Measurements from ENCODE around the gene PPFIBP1.
"Not testable (repeated sequence)": the region's sequence is repeated elsewhere in the genome, so short reads cannot be mapped to it uniquely, and the experiment has no call there.

Gene PPFIBP1

DNA sequence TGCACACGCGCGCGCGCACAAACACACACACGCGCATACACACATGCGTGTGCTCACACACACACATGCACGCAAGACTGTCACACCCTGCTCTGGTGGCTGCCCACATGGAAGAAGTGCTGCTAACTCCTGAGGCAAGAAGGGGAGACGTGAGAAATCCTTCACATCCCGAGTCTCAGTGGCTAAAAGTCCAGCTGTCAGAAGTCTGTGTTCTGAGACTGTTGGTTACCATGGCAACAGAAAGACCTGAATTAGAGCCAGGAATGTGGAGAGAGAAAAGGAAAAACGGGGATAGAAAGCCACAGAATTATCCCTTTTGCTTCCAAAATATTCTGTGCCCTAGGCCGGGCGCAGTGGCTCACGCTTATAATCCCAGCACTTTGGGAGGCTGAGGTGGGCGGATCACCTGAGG is 71.2 kb downstream of the PPFIBP1 start:
- DNase-seq = peak in 1 of 2 donors; percentile 55

DNA sequence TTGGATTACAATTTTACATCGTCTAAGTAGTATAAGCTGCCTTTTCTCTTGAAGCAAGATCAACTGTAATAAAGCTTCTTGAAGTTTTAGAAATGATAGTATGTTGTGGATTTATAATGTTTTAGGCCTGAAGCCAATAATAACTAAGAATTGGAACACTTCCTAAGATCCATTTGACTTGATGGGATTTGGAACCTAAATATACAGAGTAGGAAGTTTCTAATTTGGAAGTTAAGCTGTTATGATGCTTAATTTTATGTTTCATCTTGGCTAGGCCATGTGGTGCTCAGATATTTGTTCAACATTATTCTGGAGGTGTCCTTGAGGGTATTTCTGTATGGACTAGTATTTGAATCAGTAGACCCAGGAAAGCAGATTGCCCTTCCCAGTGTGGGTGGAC is 74.9 kb downstream of the PPFIBP1 start:
- not testable (repeated sequence) for DNase-seq

DNA sequence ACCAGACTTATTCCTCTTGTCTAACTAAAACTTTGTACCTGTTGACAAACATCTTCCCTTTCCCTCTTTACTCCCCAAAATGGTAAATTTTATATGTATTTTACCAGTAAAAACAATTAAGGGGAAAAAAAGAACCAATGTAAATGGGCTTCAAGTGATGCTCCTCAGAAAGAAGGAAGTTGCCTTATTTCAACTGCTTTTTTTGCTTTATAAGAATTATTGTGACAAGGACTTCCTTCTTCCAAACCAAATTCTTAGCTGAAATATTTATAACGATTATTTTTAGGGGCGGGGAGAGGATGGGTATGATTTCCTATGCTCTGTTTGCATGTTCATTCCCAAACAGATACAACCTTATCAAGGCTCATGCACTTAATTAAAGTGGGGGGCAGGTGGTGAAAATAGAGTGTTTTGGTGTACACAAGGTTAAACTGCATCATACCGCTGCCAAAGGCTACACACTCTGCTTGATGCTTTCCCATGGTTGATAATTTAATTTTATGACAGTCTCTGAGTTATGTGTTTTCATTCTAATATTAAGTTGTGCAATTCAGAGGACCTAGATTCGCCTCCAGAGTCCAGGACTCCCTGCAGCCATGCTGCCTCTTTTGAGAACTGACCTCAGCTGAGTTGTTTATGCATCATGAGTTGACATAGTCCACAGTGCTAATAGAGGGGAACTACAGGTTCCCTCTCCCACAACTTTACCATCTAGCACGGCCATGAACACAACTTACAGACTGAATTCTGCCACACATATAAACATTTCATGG is 77.2 kb downstream of the PPFIBP1 start:
- DNase-seq = not testable (repeated sequence)

DNA sequence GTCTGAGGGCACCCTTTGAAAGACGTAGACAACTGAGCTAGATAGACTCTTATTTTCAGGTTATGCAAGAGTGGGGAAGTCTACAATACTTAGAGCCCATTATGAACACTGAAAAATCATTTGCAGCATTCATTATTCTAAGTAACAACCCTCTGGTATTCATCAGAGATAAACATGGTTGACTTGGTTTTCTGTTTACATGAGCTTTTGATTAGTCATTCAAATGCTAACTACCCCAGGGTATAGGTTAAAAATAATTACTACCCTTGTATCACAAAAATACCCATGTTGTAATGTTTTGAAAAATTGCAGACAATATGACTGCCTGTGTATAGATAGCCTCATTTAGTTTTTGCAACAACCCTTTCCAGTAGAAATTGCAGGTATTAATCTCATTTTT is 78.5 kb downstream of the PPFIBP1 start:
- DNase-seq = no peak

DNA sequence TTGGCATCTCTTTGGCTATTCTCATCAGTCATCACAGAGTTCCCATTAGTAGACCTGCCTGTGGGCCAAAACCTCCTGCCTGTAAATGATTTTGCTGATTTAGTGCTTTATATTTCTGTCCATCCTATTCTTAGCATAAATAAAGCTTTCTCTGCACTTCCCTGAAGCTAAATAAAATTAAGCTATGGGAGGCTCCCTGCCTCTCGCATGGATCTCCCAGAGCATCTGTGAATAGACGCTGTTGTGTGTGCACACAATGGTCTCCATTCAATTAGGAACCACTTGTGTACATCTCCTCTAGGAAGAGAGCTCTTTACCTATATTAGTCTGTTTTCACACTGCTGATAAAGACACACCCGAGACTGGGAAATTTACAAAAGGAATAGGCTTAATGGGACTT is 80.4 kb downstream of the PPFIBP1 start:
- no peak for DNase-seq

DNA sequence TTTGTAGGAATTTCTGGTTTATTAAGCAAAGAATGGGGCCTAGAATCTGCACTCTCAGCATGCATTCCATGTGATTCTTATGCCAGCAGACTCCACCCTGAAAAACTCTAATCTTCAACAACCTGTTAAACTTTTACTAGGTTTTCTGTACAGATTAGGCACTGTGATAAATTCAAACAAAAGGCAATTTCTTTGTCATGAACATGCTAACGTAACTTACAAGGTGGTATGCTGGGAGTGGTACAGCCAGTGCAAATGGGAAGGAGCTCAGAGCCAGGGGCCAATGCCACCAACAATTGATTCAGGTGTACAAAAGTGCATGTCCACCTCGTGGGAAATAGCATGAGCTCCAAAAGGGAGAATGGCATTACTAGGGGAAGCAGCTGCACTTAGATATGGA is 83.0 kb downstream of the PPFIBP1 start:
- DNase-seq = no peak

DNA sequence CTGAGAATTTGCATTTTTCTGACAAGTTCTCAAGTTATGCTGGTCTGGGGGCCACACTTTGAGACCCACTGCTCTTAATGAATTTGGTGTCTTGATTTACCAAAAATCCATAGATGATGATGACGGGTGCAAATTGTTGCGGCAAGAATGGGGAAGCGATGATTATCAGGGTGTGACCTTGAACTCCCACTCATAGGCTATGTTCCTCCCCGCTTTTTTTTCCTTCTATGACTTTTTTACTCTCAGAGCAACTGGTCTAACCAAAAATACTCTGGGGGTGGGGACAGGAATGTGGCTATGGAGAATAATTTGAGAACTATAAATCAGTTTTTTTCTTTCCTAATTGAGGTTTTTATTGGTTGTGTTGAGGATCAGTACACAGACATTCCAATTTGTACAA is 83.6 kb downstream of the PPFIBP1 start:
- no peak for DNase-seq

DNA sequence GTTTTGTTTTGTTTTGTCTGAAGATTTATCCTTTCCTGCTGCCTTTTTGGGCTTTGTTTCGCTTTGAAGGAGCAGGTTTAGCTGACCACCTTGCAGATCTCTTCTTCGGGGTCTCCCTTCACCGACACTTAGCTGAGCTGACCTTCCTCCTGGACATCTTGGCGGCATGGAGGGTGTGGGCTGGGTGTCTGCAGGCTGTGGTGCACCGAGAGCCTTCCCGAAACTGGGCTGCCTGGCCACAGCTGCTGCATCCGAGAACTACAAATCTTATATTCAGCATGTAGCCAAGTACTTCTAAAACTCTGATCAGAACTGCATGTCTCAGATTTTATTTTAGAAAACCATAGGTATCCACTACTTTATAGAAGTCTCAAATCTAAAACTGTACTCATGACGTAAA is 84.9 kb downstream of the PPFIBP1 start:
- no peak for DNase-seq

DNA sequence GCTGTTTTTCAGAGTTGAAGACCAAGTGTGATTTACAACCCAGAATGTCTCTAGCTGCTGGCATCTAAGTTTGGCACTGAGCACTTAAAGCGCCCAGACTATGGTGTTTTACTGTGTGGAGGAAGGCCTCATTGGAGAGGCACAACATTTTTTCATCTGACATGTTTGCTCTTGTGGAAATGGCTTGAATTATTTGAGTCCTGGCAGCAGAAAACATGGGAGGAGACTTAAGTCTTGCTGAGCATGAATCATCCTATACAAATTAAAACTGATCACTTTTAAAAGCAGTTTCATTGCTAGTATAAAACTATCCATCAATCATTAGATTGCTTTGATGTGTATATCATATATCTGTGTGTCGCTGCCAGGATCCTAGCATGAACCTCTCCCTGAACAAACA is 86.4 kb downstream of the PPFIBP1 start:
- DNase-seq = no peak

DNA sequence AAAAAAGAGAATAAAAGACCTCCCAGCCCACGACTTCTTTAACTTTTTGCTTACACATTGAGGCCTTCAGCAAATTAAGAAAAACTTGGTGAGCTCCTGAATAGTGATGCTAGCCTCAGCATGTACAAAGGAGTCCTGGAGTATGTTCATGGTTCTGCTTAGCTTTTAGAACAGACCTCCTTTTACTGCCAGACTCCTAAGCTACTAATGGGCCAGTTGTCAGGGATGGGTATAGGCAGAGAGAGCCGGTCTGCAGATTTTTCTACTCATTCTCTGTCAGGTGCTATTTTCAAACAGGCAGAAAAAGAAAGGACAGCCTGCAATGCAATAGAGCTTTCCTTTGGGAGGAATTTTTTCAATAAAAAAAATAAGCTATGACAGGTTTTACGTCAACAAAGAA is 90.4 kb downstream of the PPFIBP1 start:
- no peak for DNase-seq

DNA sequence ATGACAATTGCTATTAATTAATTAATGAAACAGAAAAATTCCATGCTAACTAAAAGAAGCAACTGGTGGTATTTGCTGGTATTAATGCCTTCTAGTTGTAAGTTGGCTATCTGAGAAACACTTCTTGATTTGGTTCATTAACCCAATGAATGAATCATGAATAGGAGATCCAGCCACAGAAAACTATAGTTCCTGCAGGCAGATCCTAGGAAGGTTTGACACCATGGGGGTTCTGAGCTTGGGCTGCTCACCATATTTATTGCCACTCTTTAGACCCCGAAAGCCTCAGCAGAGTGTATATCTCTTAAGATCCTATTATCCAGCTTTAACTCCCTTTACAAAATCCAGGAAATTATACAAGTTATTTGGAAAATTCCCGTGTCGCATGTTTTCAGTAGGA is 90.9 kb downstream of the PPFIBP1 start:
- DNase-seq = no peak

DNA sequence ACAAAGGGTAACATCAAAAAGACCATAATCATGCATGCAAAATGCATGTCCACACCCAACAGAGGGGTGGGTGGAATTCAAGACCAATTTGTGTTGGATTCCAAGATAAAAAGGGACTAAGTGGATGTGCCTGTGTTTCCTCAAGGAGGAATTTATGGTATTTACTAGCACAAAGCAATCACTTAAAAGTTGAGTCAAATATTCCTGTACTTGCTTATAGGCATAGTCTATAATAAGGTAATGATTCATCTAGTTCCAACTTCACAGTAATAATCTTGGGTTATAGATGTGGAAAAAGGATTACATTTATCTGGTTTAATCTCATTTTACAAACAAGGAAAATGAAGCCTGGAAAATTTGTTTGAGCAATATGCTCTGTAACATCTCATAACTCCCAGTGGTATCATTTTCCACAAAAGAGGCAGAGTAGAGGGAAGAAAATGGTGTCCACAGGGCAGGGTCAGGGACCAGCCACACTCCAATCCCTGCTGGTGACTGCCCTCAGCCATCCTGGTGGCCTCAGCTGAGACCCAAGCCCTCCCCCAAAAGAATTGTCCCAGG is 91.4 kb downstream of the PPFIBP1 start:
- DNase-seq = no peak

DNA sequence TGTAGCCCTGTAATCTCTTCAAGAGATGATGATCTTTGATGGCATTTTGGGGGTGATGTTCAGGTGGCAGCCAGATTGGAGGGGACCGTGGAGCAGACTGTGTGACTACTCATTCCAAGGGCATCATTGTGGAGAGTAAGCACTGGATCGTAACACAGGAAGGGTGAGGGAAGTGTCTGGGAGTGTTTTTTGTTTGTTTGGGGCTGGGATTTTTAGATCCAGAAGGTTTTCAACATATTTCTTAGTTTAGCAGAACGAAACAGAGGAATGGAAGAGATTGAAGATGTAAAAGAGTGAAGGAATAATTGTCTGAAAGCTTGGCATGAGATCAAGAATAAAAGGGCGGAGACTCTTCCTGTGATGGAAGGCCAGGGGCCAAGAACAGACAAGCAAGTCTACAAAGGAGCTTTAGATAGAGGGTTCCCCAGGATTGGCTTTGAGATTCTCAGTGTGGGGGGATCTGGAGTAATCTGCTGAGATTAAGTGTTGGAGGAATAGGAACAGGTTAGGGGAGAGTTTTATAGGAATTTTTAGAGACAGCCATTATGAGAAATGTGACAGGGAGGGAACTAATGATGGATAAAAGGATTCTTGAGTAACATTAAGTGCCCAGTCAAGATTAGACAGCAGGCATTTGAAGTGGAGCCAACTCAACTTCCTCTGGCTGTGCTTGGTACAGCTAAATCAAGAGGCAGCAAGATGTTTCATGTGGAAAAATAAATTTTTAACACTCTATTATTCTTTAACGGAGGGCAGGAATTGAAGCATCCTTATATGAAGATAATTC is 92.5 kb downstream of the PPFIBP1 start:
- DNase-seq = no peak

DNA sequence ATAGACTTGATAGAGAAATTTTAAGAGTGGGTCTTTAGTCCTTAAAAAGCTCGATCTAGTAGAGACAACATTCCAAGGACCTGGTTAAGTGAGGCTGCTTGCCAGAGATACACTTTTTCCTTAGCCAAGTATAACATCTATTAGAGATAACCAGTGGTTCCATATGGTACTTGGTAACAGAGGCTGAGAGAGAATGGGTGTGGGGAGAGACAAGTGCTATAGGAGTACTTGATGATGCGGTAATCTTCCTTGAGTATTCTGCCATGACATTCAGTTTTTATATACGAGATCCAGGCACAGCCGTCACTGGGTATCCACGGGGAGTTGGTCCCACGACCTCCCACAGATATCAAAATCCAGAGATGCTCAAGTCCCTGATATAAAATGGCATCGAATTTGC is 94.8 kb downstream of the PPFIBP1 start:
- DNase-seq = no peak

DNA sequence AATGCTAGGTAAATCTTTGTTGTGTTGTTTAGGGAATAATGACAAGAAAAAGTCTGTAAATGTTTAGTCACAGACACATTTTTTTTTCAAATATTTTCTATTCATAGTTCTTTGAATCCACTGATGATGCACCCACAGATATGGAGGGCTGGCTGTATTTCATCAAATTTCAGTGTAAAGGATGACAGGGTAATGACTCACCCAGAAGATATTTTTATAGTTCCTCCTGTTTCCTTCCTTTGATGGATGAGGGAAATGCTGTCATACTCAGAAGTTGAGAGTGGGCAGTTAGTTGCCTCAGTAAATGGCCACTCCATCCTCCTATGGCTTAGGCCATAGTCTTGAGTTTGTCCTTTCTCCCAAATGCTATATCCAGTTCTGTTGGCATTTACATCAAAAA is 95.3 kb downstream of the PPFIBP1 start:
- DNase-seq = no peak

DNA sequence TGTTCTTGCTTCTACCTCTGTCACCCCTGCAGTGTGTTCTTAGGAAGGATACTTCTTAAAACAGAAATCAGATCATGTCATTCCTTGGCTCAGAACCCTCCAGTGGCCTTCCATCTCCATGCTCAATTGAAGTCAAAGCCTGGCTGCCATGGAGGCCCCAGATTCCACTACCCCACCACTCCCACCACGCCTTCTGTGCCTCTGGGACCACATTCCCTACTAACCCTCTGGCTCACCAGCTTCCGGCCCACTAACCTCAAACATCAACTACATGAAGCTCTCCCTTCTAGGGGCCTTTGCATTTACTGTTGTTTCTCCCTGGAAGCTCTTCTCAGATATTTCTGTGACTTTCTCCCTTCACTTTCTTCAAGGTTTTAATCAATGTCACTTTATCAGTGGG is 96.1 kb downstream of the PPFIBP1 start:
- no peak for DNase-seq

DNA sequence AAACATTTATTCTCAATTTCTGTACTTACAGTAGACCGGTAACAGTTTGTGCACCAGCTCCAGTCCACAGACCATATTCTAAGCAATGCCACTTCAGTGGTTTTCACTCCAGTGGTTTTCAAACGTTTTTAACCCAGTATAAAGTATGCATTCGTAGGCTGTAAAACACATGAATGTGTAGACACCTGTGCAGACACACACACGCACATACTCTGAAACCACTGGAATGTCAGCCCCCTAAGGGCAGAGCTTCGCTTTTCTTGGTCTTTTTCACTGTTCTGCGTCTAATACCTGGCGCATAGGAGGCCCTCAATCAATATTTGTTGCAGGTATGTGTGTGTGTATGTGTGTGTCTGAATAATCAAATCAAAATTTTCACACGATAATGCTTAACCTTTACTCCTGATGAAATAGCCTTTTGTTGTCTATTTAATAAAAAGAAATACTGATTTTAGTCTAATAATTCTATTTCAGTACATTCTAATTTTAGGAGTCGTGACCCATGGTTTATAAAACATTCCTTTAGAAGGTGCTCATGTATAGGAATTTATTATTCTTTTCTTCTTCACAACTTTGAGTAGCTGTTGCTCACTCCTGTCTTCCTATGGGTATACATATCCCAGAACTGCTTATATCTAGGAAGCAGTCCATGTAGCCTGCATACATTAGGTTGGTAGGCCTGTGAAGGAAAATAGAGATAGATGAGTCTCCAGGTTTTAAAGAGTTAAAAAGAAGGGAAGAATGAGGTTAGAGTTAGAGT is 98.6 kb downstream of the PPFIBP1 start:
- DNase-seq = no peak

DNA sequence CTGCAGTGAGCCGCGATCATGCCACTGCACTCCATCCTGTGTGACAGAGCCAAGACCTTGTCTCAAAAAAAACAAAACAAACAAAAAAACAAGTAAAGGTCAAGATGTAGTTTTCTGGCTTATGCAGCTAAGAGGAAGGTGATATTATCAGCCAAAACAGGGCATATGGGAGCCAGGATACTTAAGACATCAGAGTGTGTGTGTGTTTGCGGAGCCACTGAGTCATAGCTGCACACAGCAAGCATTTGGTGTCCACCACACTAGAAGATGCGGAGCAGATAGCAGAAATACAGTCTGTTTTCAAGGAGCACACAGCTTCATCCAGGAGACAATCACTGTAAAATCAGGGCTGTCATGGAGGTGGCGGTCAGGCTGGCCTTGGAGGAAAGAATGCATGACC is 99.6 kb downstream of the PPFIBP1 start:
- no peak for DNase-seq

DNA sequence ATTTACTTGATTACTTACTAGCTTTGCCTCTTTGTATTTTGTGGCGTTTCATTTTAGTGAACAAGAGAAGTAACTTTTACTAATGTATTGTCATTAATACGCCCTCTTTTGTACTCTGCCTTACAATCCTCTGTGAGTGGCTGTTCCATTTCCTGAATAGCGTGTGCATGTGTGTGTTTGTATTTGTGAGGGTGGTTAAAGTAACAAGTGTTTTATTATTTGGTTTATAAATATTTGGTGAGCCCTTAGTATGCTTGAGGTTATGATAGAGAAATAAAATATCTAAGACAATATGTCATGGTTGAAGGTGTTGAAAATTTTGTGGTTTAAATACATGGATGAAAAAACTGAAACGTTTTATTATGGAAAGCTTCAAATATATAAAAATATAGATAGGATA is 100.6 kb downstream of the PPFIBP1 start:
- no peak for DNase-seq

DNA sequence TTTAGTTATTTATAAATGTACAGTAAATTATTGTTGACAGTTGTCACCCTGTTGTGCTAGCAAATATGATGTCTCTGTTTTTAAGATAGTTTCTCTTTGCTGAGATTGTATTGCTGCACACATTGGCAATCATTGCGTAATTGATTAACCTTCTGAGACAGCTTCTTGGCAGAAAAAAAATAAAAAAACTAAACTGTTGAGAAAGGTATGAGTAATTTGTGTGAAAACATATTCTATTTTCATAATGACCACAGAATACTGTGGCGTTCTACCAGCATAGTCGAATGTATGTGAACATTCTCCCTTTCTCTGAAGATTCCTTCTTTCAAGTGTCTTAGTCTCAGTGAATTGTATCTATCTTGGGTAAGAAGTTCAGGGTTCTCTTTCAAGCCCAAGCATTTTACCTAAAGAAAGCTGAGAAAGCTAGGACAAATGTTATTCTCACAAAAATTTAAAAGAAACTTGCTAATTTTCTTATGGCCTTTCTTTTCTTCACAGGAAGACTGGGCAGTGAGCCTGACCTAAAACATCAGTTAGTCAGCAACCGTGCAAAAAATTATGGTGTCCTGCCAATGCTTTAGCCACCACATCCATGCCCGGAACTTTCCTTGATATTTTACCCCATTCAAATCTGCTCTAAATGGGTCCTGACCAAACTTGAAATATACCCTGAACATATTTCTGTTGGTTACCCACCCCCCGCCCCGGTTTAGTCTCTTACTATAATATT is 103.3 kb downstream of the PPFIBP1 start:
- no peak for DNase-seq

DNA sequence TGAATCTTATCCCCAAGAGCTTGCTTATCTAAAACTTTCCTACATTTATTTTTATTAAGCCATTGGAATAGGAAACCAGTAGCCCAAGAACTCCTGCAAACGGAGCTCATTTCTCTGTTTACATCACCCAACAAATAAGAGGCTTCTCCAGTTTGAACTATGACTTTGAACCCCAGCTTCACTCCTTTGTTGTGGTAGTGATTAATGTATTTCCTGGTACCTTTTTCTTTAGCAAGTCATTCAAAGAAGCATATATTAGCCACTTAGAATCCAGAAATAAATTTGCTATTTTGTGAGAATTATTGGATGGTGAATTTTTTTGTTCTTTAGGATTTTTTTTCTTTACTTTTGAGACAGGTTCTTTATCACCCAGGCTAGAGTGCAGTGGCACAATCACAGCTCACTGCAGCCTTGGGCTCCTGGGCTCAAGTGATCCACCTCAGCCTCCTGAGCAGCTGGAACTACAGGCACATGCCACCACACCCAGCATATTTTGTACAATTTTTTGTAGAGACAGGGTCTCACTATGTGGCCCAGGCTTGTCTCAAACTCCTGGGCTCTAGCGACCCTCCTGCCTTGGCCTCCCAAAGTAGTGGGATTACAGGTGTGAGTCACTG is 104.0 kb downstream of the PPFIBP1 start:
- DNase-seq = not testable (repeated sequence)

DNA sequence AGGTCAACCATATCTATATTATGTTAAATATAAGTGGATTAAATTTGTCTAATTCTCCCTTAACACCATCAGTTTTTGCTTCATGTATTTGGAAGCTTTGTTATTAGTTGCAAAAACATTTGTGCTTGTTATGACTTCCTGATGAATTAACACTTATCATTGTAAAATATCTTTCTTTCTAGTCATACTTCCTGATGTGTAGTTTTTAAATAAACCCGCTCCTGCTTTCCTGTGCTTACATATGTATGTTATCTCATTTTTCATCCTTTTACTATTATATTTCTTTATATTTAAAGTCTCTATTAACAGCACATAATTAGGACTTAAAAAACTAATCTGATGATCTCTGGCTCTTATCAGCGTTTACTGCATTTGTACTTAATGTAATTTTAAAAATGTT is 106.2 kb downstream of the PPFIBP1 start:
- not testable (repeated sequence) for DNase-seq

Measured in hippocampal formation (tissue), 2 donors.